ENCODE data around the gene RALGPS1. TPM values are rescaled to one million over a fixed set of nuclear protein-coding genes. Genes with fewer than 3 reads are reported as not detected.

The RALGPS1 gene
- polyA plus RNA-seq, 3 donors: 0.60 to 4.6 (median 1.3) TPM

GRCh38 chr9:127007638-127008037 lies 93.1 kb downstream of the RALGPS1 start:
- DNase-seq: no peak
- TF ChIP-seq, protein P1, sequence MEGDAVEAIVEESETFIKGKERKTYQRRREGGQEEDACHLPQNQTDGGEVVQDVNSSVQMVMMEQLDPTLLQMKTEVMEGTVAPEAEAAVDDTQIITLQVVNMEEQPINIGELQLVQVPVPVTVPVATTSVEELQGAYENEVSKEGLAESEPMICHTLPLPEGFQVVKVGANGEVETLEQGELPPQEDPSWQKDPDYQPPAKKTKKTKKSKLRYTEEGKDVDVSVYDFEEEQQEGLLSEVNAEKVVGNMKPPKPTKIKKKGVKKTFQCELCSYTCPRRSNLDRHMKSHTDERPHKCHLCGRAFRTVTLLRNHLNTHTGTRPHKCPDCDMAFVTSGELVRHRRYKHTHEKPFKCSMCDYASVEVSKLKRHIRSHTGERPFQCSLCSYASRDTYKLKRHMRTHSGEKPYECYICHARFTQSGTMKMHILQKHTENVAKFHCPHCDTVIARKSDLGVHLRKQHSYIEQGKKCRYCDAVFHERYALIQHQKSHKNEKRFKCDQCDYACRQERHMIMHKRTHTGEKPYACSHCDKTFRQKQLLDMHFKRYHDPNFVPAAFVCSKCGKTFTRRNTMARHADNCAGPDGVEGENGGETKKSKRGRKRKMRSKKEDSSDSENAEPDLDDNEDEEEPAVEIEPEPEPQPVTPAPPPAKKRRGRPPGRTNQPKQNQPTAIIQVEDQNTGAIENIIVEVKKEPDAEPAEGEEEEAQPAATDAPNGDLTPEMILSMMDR (IDR thresholded peaks at IDR 0.05): no peak
- H3K4me3 ChIP-seq (replicated peaks in 1 of 3; ENCODE audit: low read depth in 2 of 3, low read length in 3 of 3): no peak overlapping the region
- no peak overlapping the region for H3K4me2 ChIP-seq (replicated peaks; ENCODE audit: extremely low read depth, low read length, poor library complexity, severe bottlenecking)
- Mint-ChIP-seq H3K4me1 (no peaks in the 10 kb centered on the region), H3K9me3 (peaks cover 0 to 2% (median 0%) of the 10 kb centered on the region in 7 donors), H3K27me3 (ENCODE audit: low read depth in 3 of 3) (peaks cover 15 to 39% (median 25%) of the 10 kb centered on the region in 3 donors), H3K4me3 (no peak overlapping the region), H3K27ac (no peak overlapping the region), H3K36me3 (no peaks in the 10 kb centered on the region)
- H4K20me1 ChIP-seq (ENCODE audit: insufficient read depth, low read length): no peaks in the 10 kb centered on the region
- no peak overlapping the region for H3K27ac ChIP-seq (ENCODE audit: low read depth in 1 of 2, low read length in 2 of 2)
- no peaks in the 10 kb centered on the region for H3K9me3 ChIP-seq (replicated peaks in 1 of 2; ENCODE audit: control insufficient read depth in 1 of 2, insufficient read depth in 1 of 2, low read length in 2 of 2)
- WGBS (ENCODE audit: insufficient coverage): 95% methylated on average over 6 of the region's 6 CpGs
- peaks cover 12 to 18% of the 10 kb centered on the region in 2 donors for H3K27me3 ChIP-seq (ENCODE audit: control insufficient read depth in 2 of 2, insufficient read depth in 2 of 2, low read length in 2 of 2)
- intact Hi-C loops (cut with micrococcal nuclease): no loop called here
- H3K36me3 ChIP-seq (replicated peaks in 1 of 2; ENCODE audit: control insufficient read depth in 1 of 2, insufficient read depth in 2 of 2, low read length in 2 of 2): no peaks in the 10 kb centered on the region
- H3K9ac ChIP-seq (ENCODE audit: insufficient read depth, low read length, poor library complexity, severe bottlenecking): no peak overlapping the region
- no peak overlapping the region for H2AFZ ChIP-seq (ENCODE audit: insufficient read depth, low read depth, low read length, poor library complexity, severe bottlenecking)
- no peaks in the 10 kb centered on the region for H3K4me1 ChIP-seq (ENCODE audit: control insufficient read depth in 1 of 2, insufficient read depth in 2 of 2, low read length in 2 of 2)
- no peaks in the 10 kb centered on the region for H3K79me2 ChIP-seq (ENCODE audit: insufficient read depth, low read length)

- Mint-ChIP-seq H3K4me3 (no peak overlapping the region), H3K27me3 (ENCODE audit: low read depth in 3 of 3) (peaks cover 14 to 36% (median 25%) of the 10 kb centered on the region in 3 donors), H3K27ac (no peak overlapping the region), H3K9me3 (peaks cover 0 to 2% (median 0%) of the 10 kb centered on the region in 7 donors), H3K36me3 (no peaks in the 10 kb centered on the region), H3K4me1 (no peaks in the 10 kb centered on the region)
- WGBS (ENCODE audit: insufficient coverage): no CpG with 5 or more reads among the region's 1 CpG
- Histone ChIP-seq H3K27ac (ENCODE audit: low read depth in 1 of 2, low read length in 2 of 2) (no peak overlapping the region), H2AFZ (ENCODE audit: insufficient read depth, low read depth, low read length, poor library complexity, severe bottlenecking) (no peak overlapping the region), H4K20me1 (ENCODE audit: insufficient read depth, low read length) (no peaks in the 10 kb centered on the region), H3K79me2 (ENCODE audit: insufficient read depth, low read length) (no peaks in the 10 kb centered on the region), H3K36me3 (replicated peaks in 1 of 2; ENCODE audit: control insufficient read depth in 1 of 2, insufficient read depth in 2 of 2, low read length in 2 of 2) (no peaks in the 10 kb centered on the region), H3K4me3 (replicated peaks in 1 of 3; ENCODE audit: low read depth in 2 of 3, low read length in 3 of 3) (no peak overlapping the region), H3K9ac (ENCODE audit: insufficient read depth, low read length, poor library complexity, severe bottlenecking) (no peak overlapping the region), H3K4me1 (ENCODE audit: control insufficient read depth in 1 of 2, insufficient read depth in 2 of 2, low read length in 2 of 2) (no peaks in the 10 kb centered on the region), H3K27me3 (ENCODE audit: control insufficient read depth in 2 of 2, insufficient read depth in 2 of 2, low read length in 2 of 2) (peaks cover 13 to 18% of the 10 kb centered on the region in 2 donors), H3K9me3 (replicated peaks in 1 of 2; ENCODE audit: control insufficient read depth in 1 of 2, insufficient read depth in 1 of 2, low read length in 2 of 2) (no peaks in the 10 kb centered on the region), H3K4me2 (replicated peaks; ENCODE audit: extremely low read depth, low read length, poor library complexity, severe bottlenecking) (no peak overlapping the region)
- TF ChIP-seq, protein P1 (IDR thresholded peaks at IDR 0.05): no peak
- no peak for DNase-seq
- intact Hi-C loops (cut with micrococcal nuclease): no loop called here
These were observed 93.5 kb downstream of the RALGPS1 start for GRCh38 chr9:127008076-127008475.

All from CD14-positive monocyte (primary cell).